SJCRH30 (cell line): ENCODE measurements around the gene KCNH6. TPM values are rescaled to one million over a fixed set of nuclear protein-coding genes. Genes with fewer than 3 reads are reported as not detected.

Experiments
- DNase-seq, 2 experiments: peaks; one replicate each; pipeline ENCODE4 v3.0.0-alpha.2; 2015 to 2020
- H3K27ac ChIP-seq: fragments of 250-450 bp; sonication (Bioruptor Pico); 2 replicates; pipeline ENCODE4 v1.5.1; 2020; ENCODE audit warnings: mild to moderate bottlenecking, moderate library complexity
- H3K27me3 ChIP-seq: fragments of 250-450 bp; sonication (Bioruptor Pico); 2 replicates; pipeline ENCODE4 v1.5.1; 2020; ENCODE audit warnings: mild to moderate bottlenecking, moderate library complexity
- H3K36me3 ChIP-seq: fragments of 250-450 bp; sonication (Bioruptor Pico); 2 replicates; pipeline ENCODE4 v1.5.1; 2020; ENCODE audit warnings: mild to moderate bottlenecking, moderate library complexity
- H3K4me1 ChIP-seq: fragments of 250-450 bp; sonication (Bioruptor Pico); 2 replicates; pipeline ENCODE4 v1.5.1; 2020; ENCODE audit warnings: mild to moderate bottlenecking, moderate library complexity
- H3K4me3 ChIP-seq: fragments of 250-450 bp; sonication (Bioruptor Pico); 2 replicates; pipeline ENCODE4 v1.5.1; 2020; ENCODE audit warnings: mild to moderate bottlenecking, moderate library complexity
- H3K9me3 ChIP-seq: fragments of 250-450 bp; sonication (Bioruptor Pico); replicated peaks from 2 replicates; pipeline ENCODE4 v1.5.1; 2020; ENCODE audit warnings: mild to moderate bottlenecking, moderate library complexity
- total RNA-seq: library from RNA; depleted of rRNA; stranded (reverse); fragments of >200 nt; shearing (Covaris generic); gene quantifications from 2 replicates; pipeline ENCODE4 v1.2.3, GENCODE V29; 2014

The KCNH6 gene
- total RNA-seq, 1 experiment from 2014 or later = not detected

DNA sequence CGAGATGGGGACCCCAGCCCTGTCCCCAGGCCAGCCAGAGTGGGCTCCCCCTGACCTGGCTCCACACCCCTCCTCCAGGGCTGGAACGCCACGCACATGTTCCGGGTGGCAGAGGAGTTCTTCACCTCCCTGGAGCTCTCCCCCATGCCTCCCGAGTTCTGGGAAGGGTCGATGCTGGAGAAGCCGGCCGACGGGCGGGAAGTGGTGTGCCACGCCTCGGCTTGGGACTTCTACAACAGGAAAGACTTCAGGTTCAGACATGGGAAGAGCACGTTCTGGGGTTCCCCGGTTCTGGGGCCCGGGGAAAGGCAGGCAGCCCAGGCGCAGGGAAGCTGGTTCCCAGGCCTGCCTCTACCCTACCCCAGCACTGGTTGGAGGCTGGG lies 41.7 kb upstream of the KCNH6 start:
- H3K4me3 ChIP-seq = no peak overlapping the region
- H3K27me3 ChIP-seq = no peaks in the 10 kb centered on the region
- no peaks in the 10 kb centered on the region for H3K9me3 ChIP-seq
- no peaks in the 10 kb centered on the region for H3K4me1 ChIP-seq
- no peaks in the 10 kb centered on the region for H3K36me3 ChIP-seq
- no peak for DNase-seq
- H3K27ac ChIP-seq = no peak overlapping the region

DNA sequence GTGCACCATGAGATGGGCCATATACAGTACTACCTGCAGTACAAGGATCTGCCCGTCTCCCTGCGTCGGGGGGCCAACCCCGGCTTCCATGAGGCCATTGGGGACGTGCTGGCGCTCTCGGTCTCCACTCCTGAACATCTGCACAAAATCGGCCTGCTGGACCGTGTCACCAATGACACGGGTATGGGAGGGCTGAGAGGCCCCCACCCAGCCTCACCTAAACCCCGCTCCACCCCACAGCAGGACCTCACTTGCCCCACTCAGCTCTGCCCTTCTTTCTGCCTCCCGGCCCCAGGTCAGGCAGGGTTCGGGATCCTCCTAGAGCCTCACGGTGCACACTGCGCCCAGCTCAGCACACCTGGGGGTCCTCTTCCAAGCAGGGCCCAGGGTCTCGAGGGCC lies 40.6 kb upstream of the KCNH6 start:
- no peaks in the 10 kb centered on the region for H3K27me3 ChIP-seq
- no peak for DNase-seq
- no peaks in the 10 kb centered on the region for H3K9me3 ChIP-seq
- H3K4me3 ChIP-seq = no peak overlapping the region
- H3K27ac ChIP-seq = no peak overlapping the region
- H3K36me3 ChIP-seq = no peaks in the 10 kb centered on the region
- H3K4me1 ChIP-seq = no peaks in the 10 kb centered on the region

DNA sequence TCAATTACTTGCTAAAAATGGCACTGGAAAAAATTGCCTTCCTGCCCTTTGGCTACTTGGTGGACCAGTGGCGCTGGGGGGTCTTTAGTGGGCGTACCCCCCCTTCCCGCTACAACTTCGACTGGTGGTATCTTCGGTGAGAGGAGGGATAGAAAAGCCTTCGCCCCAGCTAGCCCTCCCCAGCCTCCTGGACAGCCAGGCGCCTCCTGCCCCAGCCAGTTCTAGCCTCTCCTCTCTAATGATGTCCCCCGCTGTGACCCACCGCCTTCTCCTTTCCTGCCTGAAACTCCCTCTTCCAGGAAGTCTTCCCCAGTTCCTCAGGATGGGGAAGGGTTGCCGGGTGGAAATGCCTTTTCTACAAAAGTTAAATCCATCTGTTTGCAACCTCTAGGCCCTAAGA lies 40.1 kb upstream of the KCNH6 start:
- Histone ChIP-seq H3K4me1 (no peaks in the 10 kb centered on the region), H3K27me3 (no peaks in the 10 kb centered on the region), H3K27ac (no peak overlapping the region), H3K36me3 (no peaks in the 10 kb centered on the region), H3K4me3 (no peak overlapping the region), H3K9me3 (no peaks in the 10 kb centered on the region)
- DNase-seq = no peak

GRCh38 chr17:63483655-63484575 lies 39.2 kb upstream of the KCNH6 start:
- no peaks in the 10 kb centered on the region for H3K4me1 ChIP-seq
- H3K9me3 ChIP-seq = no peaks in the 10 kb centered on the region
- H3K4me3 ChIP-seq = no peak overlapping the region
- H3K36me3 ChIP-seq = no peaks in the 10 kb centered on the region
- DNase-seq = no peak
- no peaks in the 10 kb centered on the region for H3K27me3 ChIP-seq
- no peak overlapping the region for H3K27ac ChIP-seq

- DNase-seq = no peak
These were observed 36.7 kb upstream of the KCNH6 start for GRCh38 chr17:63486317-63487013.

DNA sequence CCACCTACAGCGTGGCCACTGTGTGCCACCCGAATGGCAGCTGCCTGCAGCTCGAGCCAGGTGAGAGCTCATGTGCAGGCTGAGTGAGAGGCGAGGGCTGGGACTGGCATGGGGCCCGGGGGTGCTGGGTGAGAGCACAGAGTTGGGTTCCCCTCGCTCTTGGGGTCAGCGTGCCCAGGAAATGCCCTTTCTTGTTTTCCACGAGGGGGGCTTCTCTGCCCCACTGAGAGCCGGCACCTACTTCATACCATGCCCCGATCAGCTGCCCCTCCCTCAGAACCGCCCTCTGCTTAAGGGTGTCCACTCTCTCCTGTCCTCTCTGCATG lies 36.2 kb upstream of the KCNH6 start:
- no peaks in the 10 kb centered on the region for H3K27me3 ChIP-seq

More at GRCh38 chr17:63486317-63487013, 36.7 kb upstream of the KCNH6 start:
- H3K4me1 ChIP-seq = no peaks in the 10 kb centered on the region
- H3K27ac ChIP-seq = no peak overlapping the region
- H3K36me3 ChIP-seq = no peaks in the 10 kb centered on the region
- no peak overlapping the region for H3K4me3 ChIP-seq
- H3K9me3 ChIP-seq = no peaks in the 10 kb centered on the region
- no peaks in the 10 kb centered on the region for H3K27me3 ChIP-seq

GRCh38 chr17:63488851-63489250 lies 34.3 kb upstream of the KCNH6 start:
- H3K4me1 ChIP-seq = no peaks in the 10 kb centered on the region
- DNase-seq = no peak
- no peaks in the 10 kb centered on the region for H3K36me3 ChIP-seq
- no peak overlapping the region for H3K27ac ChIP-seq
- H3K9me3 ChIP-seq = no peaks in the 10 kb centered on the region
- H3K4me3 ChIP-seq = no peak overlapping the region
- H3K27me3 ChIP-seq = no peaks in the 10 kb centered on the region

More for the DNA sequence above, 36.2 kb upstream of the KCNH6 start:
- no peak overlapping the region for H3K27ac ChIP-seq
- no peak for DNase-seq
- no peak overlapping the region for H3K4me3 ChIP-seq
- no peaks in the 10 kb centered on the region for H3K4me1 ChIP-seq
- H3K36me3 ChIP-seq = no peaks in the 10 kb centered on the region
- H3K9me3 ChIP-seq = no peaks in the 10 kb centered on the region

DNA sequence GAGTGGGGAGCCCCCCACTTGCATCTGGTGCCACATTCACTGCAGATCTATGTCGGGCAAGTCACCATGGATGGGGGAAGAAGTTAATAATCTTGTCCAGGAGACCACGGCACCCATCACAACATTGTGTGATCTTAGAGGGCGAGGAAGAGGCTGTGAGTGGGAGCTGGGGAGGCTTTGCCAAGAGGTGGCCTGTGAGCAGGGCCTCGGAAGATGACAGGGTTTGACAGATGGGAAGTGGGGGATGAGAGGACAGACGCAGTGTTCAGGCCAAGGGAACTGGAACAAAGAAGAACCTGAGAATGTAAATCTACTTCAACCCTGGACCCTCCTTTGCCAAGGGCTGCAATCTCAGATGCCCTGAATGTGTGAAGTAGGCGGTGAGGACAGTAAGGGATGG lies 33.9 kb upstream of the KCNH6 start:
- DNase-seq = no peak
- no peaks in the 10 kb centered on the region for H3K36me3 ChIP-seq
- H3K4me3 ChIP-seq = no peak overlapping the region
- H3K27me3 ChIP-seq = no peaks in the 10 kb centered on the region
- H3K9me3 ChIP-seq = no peaks in the 10 kb centered on the region
- no peaks in the 10 kb centered on the region for H3K4me1 ChIP-seq
- H3K27ac ChIP-seq = no peak overlapping the region

GRCh38 chr17:63490329-63490728 lies 32.8 kb upstream of the KCNH6 start:
- H3K27me3 ChIP-seq = no peaks in the 10 kb centered on the region
- no peaks in the 10 kb centered on the region for H3K9me3 ChIP-seq
- no peak overlapping the region for H3K27ac ChIP-seq
- H3K4me1 ChIP-seq = no peaks in the 10 kb centered on the region
- DNase-seq = no peak
- no peaks in the 10 kb centered on the region for H3K36me3 ChIP-seq
- no peak overlapping the region for H3K4me3 ChIP-seq

DNA sequence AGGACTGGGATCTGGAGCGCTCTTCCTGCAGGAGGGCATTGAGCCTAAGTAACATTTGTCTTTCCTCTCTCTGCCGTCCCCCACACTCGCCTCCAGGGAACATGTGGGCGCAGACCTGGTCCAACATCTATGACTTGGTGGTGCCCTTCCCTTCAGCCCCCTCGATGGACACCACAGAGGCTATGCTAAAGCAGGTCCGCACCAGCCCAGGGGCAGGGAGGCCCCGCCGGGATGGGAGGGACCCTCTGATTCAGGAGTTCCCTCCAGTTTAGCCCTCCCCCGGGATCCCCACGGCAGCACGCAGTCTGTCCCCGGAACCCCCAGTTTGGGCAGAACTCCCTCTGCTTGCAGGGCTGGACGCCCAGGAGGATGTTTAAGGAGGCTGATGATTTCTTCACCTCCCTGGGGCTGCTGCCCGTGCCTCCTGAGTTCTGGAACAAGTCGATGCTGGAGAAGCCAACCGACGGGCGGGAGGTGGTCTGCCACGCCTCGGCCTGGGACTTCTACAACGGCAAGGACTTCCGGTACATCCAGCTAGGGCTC lies 32.2 kb upstream of the KCNH6 start:
- Histone ChIP-seq H3K4me3 (no peak overlapping the region), H3K36me3 (no peaks in the 10 kb centered on the region), H3K27me3 (no peaks in the 10 kb centered on the region), H3K27ac (no peak overlapping the region), H3K9me3 (no peaks in the 10 kb centered on the region), H3K4me1 (no peaks in the 10 kb centered on the region)
- DNase-seq = no peak

DNA sequence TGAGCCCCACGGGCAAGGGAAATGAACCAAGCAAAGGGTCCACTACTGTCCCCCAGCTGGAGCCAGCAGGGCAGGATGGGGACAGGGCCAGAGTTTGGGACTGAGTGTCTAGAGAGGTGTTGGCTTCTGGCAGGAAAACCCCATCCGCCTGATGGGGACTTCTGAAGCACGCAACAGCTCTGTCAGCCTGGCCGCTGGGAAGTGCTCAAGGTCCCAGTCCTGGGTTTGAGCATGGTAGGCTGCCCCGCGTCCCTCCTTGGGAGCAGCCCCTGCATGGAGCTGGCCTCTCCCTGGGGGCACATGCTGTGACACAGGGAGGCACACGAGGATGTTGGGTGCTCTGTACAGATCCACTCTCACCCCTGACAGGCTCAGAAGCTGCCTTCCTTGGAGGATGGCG lies 31.7 kb upstream of the KCNH6 start:
- Histone ChIP-seq H3K36me3 (no peaks in the 10 kb centered on the region), H3K27me3 (no peaks in the 10 kb centered on the region), H3K4me1 (no peaks in the 10 kb centered on the region), H3K27ac (no peak overlapping the region), H3K4me3 (no peak overlapping the region), H3K9me3 (no peaks in the 10 kb centered on the region)
- DNase-seq = no peak

DNA sequence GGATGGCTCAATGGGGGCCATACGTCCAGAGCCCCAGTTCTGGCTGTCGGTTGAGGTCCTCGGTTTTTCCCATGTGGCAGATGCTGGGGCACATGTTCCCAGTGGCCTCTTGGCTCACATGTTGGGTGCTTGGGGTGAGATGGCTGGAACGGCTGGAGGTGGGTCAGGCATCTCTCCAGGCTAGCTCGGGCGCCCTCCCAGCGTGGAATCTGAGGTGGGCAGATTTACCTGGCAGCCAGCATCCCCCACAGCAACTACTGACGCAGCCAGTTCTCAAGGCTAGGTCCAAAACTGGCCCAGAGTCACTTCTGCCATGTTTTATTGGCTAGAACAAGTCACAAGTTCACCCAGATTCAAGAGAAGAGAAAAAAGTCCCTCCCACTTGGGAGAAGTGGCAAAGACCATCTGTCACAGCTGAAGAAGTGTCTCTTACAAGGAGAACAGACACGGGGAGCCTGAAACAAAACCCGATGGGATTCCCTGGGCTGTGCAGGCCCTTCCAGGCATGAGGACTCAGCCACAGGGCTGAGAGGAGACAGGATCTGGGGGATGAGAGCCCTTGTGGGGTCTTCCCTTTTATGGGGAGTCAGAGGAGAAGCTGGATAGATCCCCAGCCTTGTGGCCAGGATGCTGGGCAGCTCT lies 31.1 kb upstream of the KCNH6 start:
- no peaks in the 10 kb centered on the region for H3K9me3 ChIP-seq
- no peaks in the 10 kb centered on the region for H3K4me1 ChIP-seq
- no peak overlapping the region for H3K27ac ChIP-seq
- no peak for DNase-seq
- H3K36me3 ChIP-seq = no peaks in the 10 kb centered on the region
- H3K4me3 ChIP-seq = no peak overlapping the region
- no peaks in the 10 kb centered on the region for H3K27me3 ChIP-seq

DNA sequence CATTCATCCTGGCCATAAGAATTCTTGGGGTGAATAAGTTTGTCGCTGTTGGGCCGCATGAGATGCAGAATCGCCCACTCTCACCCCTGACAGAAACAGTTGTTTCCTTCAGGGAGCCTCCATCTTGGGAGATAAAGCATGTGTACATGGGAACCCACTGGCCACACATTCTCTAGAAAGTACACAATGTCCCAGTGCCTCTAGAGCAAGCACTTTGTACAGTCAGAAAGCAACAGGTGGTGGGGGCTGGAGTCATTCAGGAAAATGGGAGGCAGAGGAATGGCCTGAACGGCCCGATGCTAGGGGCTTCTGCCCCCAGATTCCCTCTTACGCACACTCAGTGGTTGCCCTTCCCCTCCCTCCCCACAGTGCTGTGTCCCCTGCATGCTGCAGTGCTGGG lies 30.2 kb upstream of the KCNH6 start:
- Histone ChIP-seq H3K4me1 (no peaks in the 10 kb centered on the region), H3K36me3 (no peaks in the 10 kb centered on the region), H3K9me3 (no peaks in the 10 kb centered on the region), H3K27me3 (no peaks in the 10 kb centered on the region), H3K4me3 (no peak overlapping the region), H3K27ac (no peak overlapping the region)
- no peak for DNase-seq

DNA sequence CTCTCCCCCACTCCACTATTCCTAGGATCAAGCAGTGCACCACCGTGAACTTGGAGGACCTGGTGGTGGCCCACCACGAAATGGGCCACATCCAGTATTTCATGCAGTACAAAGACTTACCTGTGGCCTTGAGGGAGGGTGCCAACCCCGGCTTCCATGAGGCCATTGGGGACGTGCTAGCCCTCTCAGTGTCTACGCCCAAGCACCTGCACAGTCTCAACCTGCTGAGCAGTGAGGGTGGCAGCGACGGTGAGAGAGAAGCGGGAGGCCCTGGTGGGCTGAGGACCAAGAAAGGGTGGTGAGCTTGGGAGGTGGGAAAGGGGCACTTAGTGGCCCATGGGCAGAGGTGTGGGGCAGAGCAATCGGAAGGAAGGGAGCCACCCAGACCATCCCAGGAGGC lies 29.7 kb upstream of the KCNH6 start:
- Histone ChIP-seq H3K9me3 (no peaks in the 10 kb centered on the region), H3K27me3 (no peaks in the 10 kb centered on the region), H3K4me1 (no peaks in the 10 kb centered on the region), H3K27ac (no peak overlapping the region), H3K4me3 (no peak overlapping the region), H3K36me3 (no peaks in the 10 kb centered on the region)
- no peak for DNase-seq

- no peaks in the 10 kb centered on the region for H3K27me3 ChIP-seq
- H3K9me3 ChIP-seq = no peaks in the 10 kb centered on the region
- DNase-seq = no peak
- no peak overlapping the region for H3K4me3 ChIP-seq
- no peak overlapping the region for H3K27ac ChIP-seq
- no peaks in the 10 kb centered on the region for H3K36me3 ChIP-seq
- H3K4me1 ChIP-seq = no peaks in the 10 kb centered on the region
These were observed 28.7 kb upstream of the KCNH6 start for GRCh38 chr17:63494300-63494928.
